22Rv1 (cell line): ENCODE measurements around the gene CBR3.

Source experiments
- H3K27ac ChIP-seq: fragments of 450-650 bp; 2 replicates; pipeline ENCODE4 v1.5.1; 2017
- ZFX ChIP-seq: fragments of 450-650 bp; IDR thresholded peaks from 2 replicates; pipeline ENCODE4 v1.6.1; 2017; ENCODE audit warnings: antibody characterized with exemption, borderline replicate concordance
- TF ChIP-seq, protein P1 (sequence below): fragments of 450-650 bp; IDR thresholded peaks from 2 replicates; pipeline ENCODE4 v1.5.1; 2017; ENCODE audit warnings: mild to moderate bottlenecking

CBR3 gene

DNA sequence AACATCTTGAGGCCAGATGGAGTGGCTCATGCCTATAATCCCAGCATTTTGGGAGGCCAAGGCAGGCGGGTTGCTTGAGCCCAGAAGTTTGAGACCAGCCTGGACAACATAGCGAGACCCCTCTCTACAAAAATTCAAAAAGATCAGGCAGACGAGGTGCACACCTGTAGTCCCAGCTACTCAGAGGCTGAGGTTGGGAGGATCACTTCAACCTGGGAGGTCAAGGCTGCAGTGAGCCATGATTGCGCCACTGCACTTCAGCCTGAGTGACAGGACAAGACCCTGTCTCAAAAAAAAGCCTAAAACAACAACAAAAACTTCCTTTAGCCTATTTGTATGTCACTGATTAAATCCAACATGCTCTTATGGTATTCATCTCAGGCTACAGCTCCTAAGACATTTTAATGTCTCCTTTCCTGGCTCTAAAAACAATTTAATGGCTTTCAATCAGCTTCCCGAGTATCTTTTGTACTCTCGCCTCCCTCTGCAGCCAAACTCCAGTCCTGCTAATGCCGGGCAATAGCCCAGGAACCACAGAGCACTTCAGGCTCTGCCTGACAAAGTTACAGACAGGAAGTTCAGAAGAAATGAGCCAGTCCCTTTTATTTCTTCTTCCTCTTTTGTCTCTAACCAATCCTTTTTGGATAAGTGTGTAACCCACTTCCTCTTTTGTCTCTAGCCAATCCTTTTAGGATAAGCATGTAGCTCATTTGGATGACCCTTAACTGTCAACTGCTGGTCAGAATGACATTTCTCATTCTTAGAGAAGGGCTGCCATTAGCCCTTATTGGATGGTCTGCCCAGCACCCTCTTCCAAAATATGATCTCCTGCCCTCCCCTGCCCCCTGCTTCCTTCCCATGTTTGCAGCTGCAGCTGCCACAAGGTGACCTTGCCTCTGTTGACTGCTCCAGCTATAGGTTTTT lies 15.2 kb downstream of the CBR3 start:
- H3K27ac ChIP-seq = no peak overlapping the region
- TF ChIP-seq ZFX = no peak
- TF ChIP-seq, protein P1, sequence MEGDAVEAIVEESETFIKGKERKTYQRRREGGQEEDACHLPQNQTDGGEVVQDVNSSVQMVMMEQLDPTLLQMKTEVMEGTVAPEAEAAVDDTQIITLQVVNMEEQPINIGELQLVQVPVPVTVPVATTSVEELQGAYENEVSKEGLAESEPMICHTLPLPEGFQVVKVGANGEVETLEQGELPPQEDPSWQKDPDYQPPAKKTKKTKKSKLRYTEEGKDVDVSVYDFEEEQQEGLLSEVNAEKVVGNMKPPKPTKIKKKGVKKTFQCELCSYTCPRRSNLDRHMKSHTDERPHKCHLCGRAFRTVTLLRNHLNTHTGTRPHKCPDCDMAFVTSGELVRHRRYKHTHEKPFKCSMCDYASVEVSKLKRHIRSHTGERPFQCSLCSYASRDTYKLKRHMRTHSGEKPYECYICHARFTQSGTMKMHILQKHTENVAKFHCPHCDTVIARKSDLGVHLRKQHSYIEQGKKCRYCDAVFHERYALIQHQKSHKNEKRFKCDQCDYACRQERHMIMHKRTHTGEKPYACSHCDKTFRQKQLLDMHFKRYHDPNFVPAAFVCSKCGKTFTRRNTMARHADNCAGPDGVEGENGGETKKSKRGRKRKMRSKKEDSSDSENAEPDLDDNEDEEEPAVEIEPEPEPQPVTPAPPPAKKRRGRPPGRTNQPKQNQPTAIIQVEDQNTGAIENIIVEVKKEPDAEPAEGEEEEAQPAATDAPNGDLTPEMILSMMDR = no peak

GRCh38 chr21:36155603-36156338 lies 20.9 kb downstream of the CBR3 start:
- TF ChIP-seq, protein P1 = no peak
- TF ChIP-seq ZFX = no peak
- H3K27ac ChIP-seq = peak overlapping the region; percentile 71

GRCh38 chr21:36156339-36156814 lies 21.5 kb downstream of the CBR3 start:
- no peak for TF ChIP-seq ZFX
- TF ChIP-seq, protein P1 = no peak
- peak overlapping the region; percentile 73 for H3K27ac ChIP-seq

- TF ChIP-seq ZFX = no peak
- TF ChIP-seq, protein P1 = no peak
- peak within 1 kb of the TSS; percentile 73 for H3K27ac ChIP-seq
Measured at GRCh38 chr21:36156815-36157670, 22.2 kb downstream of the CBR3 start, which contains the start of gene DOP1B. TSS of gene DOP1B (plus strand) at chr21:36156824. CDS start at chr21:36164734, 7,910 bp downstream.

GRCh38 chr21:36159356-36159921 lies 24.6 kb downstream of the CBR3 start:
- no peak overlapping the region for H3K27ac ChIP-seq
- TF ChIP-seq, protein P1 = no peak
- TF ChIP-seq ZFX = no peak

GRCh38 chr21:36160850-36161178 lies 25.9 kb downstream of the CBR3 start:
- TF ChIP-seq, protein P1 = no peak
- TF ChIP-seq ZFX = no peak
- no peak overlapping the region for H3K27ac ChIP-seq
